Fibroblast of lung (primary cell): ENCODE data around the gene AEBP2. TPM values are rescaled to one million over a fixed set of nuclear protein-coding genes. Genes with fewer than 3 reads are reported as not detected.

ENCODE experiments used
- DNase-seq, 2 donors: peaks; one replicate each; pipeline versions ENCODE4 v3.0.0 to v3.0.0-alpha.2; 2010; ENCODE audit warnings: low read depth in 2 of 2
- H2AFZ ChIP-seq: 2 replicates; pipeline ENCODE4 v1.5.1; 2012; ENCODE audit warnings: low read length, control low read depth, inconsistent platforms
- H3K27ac ChIP-seq: 2 replicates; pipeline ENCODE4 v1.5.1; 2011; ENCODE audit warnings: low read length, control low read depth; ENCODE audit not compliant: insufficient read depth
- H3K27me3 ChIP-seq: 2 replicates; pipeline ENCODE4 v1.5.1; 2011; ENCODE audit warnings: mild to moderate bottlenecking, low read length; ENCODE audit not compliant: control insufficient read depth, insufficient read depth
- H3K36me3 ChIP-seq: 2 replicates; pipeline ENCODE4 v1.5.1; 2011; ENCODE audit warnings: low read length; ENCODE audit not compliant: control insufficient read depth, insufficient read depth
- H3K4me1 ChIP-seq: 2 replicates; pipeline ENCODE4 v1.5.1; 2011; ENCODE audit warnings: low read length; ENCODE audit not compliant: control insufficient read depth, insufficient read depth; ENCODE audit errors: extremely low read depth
- H3K4me2 ChIP-seq: 2 replicates; pipeline ENCODE4 v1.5.1; 2011; ENCODE audit warnings: low read length, control low read depth; ENCODE audit not compliant: insufficient read depth; ENCODE audit errors: extremely low read depth
- H3K4me3 ChIP-seq, 4 experiments: fragments of 200-600 bp in 1 of 4; sonication (generic) in 1 of 4; replicated peaks in 1 of 4; 2 replicates each; pipeline ENCODE4 v1.5.1; 2011 to 2016; ENCODE audit warnings: low read length in 4 of 4, low read depth in 3 of 4, mild to moderate bottlenecking in 3 of 4, control low read depth in 2 of 4, inconsistent platforms in 1 of 4, mixed read lengths in 1 of 4; ENCODE audit not compliant: insufficient read depth in 1 of 4; ENCODE audit errors: control extremely low read depth in 1 of 4
- H3K79me2 ChIP-seq: 2 replicates; pipeline ENCODE4 v1.5.1; 2012; ENCODE audit warnings: mild to moderate bottlenecking, low read length, inconsistent platforms; ENCODE audit not compliant: control insufficient read depth, insufficient read depth
- H3K9ac ChIP-seq: 2 replicates; pipeline ENCODE4 v1.5.1; 2011; ENCODE audit warnings: mild to moderate bottlenecking, low read length, control low read depth; ENCODE audit not compliant: insufficient read depth
- H3K9me3 ChIP-seq: 2 replicates; pipeline ENCODE4 v1.5.1; 2012; ENCODE audit warnings: low read depth, low read length; ENCODE audit not compliant: control insufficient read depth, insufficient read depth
- H4K20me1 ChIP-seq: 2 replicates; pipeline ENCODE4 v1.5.1; 2011; ENCODE audit warnings: low read length; ENCODE audit not compliant: control insufficient read depth, insufficient read depth; ENCODE audit errors: extremely low read depth
- EZH2 ChIP-seq: IDR thresholded peaks from 2 replicates; pipeline ENCODE4 v1.5.1; 2012; ENCODE audit warnings: low read length, control low read depth, mild to moderate bottlenecking; ENCODE audit errors: missing control alignments
- polyA plus RNA-seq, 2 donors: library from polyadenylated mRNA; depleted of rRNA in 1 of 2; stranded (reverse) in 1 of 2; unstranded in 1 of 2; fragments of >200 nt; gene quantifications; 2 replicates each; pipeline ENCODE4 v1.2.1, GENCODE V29; 2011 to 2012; ENCODE audit warnings: missing spikeins in 1 of 2
- total RNA-seq: library from RNA; depleted of rRNA; stranded (reverse); fragments of >200 nt; gene quantifications from 2 replicates; pipeline ENCODE4 v1.2.1, GENCODE V29; 2014
- TF ChIP-seq, protein P1 (sequence below), 2 donors: IDR thresholded peaks in 1 of 2; conservative IDR thresholded peaks in 1 of 2; 1 replicate in 1 of 2; 2 replicates in 1 of 2; pipeline ENCODE4 v1.5.1; 2011 to 2012; ENCODE audit warnings: low read length in 2 of 2, control low read depth in 1 of 2, inconsistent platforms in 1 of 2, low read depth in 1 of 2, mild to moderate bottlenecking in 1 of 2

AEBP2 gene
- total and polyA plus RNA-seq, 2 donors (not counting 1 experiment from before 2014, with no cell fraction given) = 15.6 to 23.9 TPM

DNA sequence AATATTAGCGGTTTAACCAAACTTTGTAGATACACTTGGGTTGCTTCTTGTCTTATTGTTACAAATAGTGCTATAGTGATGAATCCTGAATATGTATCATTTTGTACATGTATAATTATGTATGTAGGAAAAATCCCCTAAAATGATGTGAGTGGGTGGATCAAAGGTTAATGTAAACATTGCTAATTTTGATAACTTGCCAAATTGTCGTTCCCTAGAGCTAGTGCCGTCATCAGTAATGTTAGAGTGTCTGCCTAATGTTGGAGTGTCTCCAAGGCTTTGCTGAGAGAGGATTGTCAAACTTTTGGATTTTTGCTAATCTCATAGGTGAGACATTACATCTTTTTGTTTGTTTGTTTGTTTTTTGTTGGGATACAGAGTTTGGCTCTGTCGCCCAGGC is 44.4 kb downstream of the AEBP2 start:
- Histone ChIP-seq H3K9me3 (no peaks in the 10 kb centered on the region), H3K36me3 (peaks cover 2% of the 10 kb centered on the region), H3K4me3 (no peak overlapping the region), H3K9ac (no peak overlapping the region), H3K79me2 (peaks cover 59% of the 10 kb centered on the region), H4K20me1 (no peaks in the 10 kb centered on the region), H2AFZ (no peak overlapping the region), H3K4me1 (no peaks in the 10 kb centered on the region), H3K27ac (no peak overlapping the region), H3K27me3 (no peaks in the 10 kb centered on the region), H3K4me2 (no peak overlapping the region)
- peak in 1 of 2 donors; percentile 20 for DNase-seq
- no peak for TF ChIP-seq EZH2
- TF ChIP-seq, protein P1, sequence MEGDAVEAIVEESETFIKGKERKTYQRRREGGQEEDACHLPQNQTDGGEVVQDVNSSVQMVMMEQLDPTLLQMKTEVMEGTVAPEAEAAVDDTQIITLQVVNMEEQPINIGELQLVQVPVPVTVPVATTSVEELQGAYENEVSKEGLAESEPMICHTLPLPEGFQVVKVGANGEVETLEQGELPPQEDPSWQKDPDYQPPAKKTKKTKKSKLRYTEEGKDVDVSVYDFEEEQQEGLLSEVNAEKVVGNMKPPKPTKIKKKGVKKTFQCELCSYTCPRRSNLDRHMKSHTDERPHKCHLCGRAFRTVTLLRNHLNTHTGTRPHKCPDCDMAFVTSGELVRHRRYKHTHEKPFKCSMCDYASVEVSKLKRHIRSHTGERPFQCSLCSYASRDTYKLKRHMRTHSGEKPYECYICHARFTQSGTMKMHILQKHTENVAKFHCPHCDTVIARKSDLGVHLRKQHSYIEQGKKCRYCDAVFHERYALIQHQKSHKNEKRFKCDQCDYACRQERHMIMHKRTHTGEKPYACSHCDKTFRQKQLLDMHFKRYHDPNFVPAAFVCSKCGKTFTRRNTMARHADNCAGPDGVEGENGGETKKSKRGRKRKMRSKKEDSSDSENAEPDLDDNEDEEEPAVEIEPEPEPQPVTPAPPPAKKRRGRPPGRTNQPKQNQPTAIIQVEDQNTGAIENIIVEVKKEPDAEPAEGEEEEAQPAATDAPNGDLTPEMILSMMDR (conservative IDR thresholded peaks at IDR 0.05 in 1 of 2, IDR thresholded peaks at IDR 0.05 in 1 of 2; ENCODE audit: low read depth in 1 of 2, low read length in 2 of 2) = no peak

DNA sequence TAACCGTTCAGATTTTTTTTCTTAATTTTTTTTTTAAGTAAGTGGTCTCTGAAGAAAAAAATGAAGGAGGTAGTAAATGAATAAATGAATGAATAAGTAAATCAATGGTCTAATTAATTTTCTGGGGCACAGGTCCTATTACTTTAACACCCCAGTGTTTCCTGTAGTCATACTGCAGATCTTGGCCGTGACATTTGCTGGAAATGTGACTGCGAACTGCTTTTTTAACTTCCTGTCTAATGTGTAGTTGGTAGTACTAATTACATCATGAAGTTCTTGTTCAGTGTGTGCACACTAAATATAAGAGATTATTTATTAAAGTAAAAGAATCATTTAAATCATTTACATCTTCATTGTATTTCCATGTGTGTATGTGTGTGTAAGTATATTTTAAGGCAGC is 45.4 kb downstream of the AEBP2 start:
- Histone ChIP-seq H3K27ac (no peak overlapping the region), H2AFZ (no peak overlapping the region), H3K4me2 (no peak overlapping the region), H3K4me3 (no peak overlapping the region), H3K79me2 (peaks cover 61% of the 10 kb centered on the region), H3K36me3 (peaks cover 2% of the 10 kb centered on the region), H3K4me1 (no peaks in the 10 kb centered on the region), H4K20me1 (no peaks in the 10 kb centered on the region), H3K9ac (no peak overlapping the region), H3K9me3 (no peaks in the 10 kb centered on the region), H3K27me3 (no peaks in the 10 kb centered on the region)
- TF ChIP-seq, protein P1 (conservative IDR thresholded peaks at IDR 0.05 in 1 of 2, IDR thresholded peaks at IDR 0.05 in 1 of 2; ENCODE audit: low read depth in 1 of 2, low read length in 2 of 2) = no peak
- TF ChIP-seq EZH2 = no peak
- no peak for DNase-seq

DNA sequence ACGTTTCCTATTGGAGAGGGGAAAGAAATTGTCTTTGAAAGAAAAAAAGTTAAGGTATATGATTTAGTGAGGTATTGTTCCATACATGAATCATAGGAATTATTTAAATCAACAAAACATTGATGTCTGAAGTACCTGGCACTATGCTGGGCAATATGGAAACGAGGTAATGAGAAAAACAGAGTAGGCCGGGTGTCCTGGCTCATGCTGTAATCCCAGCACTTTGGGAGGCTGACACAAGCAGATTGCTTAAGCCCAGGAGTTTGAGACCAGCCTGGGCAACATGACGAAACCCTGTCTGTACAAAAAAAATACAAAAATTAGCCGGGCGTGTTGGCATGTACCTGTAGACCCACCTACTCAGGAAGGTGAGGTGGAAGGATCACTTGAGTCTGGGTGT is 45.9 kb downstream of the AEBP2 start:
- Histone ChIP-seq H3K36me3 (peaks cover 2% of the 10 kb centered on the region), H3K4me2 (no peak overlapping the region), H3K79me2 (peaks cover 60% of the 10 kb centered on the region), H3K9me3 (no peaks in the 10 kb centered on the region), H3K27me3 (no peaks in the 10 kb centered on the region), H3K4me3 (no peak overlapping the region), H3K9ac (no peak overlapping the region), H3K27ac (no peak overlapping the region), H3K4me1 (no peaks in the 10 kb centered on the region), H4K20me1 (no peaks in the 10 kb centered on the region), H2AFZ (no peak overlapping the region)
- no peak for DNase-seq
- TF ChIP-seq EZH2 = no peak
- TF ChIP-seq, protein P1 (conservative IDR thresholded peaks at IDR 0.05 in 1 of 2, IDR thresholded peaks at IDR 0.05 in 1 of 2; ENCODE audit: low read depth in 1 of 2, low read length in 2 of 2) = no peak
